AG04450 (cell line): Measurements from ENCODE around the gene ZDHHC9. TPM values are rescaled to one million over a fixed set of nuclear protein-coding genes. Genes with fewer than 3 reads are reported as not detected.

Experiments
- CTCF ChIA-PET: fragments of 300-600, 350-600 bp; formaldehyde crosslinking; extraction: SDS; loops from one replicate; lab custom pipeline; 2022; ENCODE audit warnings: antibody characterized with exemption, inconsistent platforms; lab: Charles Lee
- POLR2A ChIA-PET: fragments of 350-600 bp; formaldehyde crosslinking; extraction: SDS; loops from one replicate; lab custom pipeline; 2021; ENCODE audit warnings: antibody characterized with exemption, inconsistent platforms; lab: Yijun Ruan, JAX
- DNase-seq: peaks from one replicate; pipeline ENCODE4 v3.0.0-alpha.2; 2011; ENCODE audit warnings: low read depth, low spot score
- H3K27ac ChIP-seq: one replicate; pipeline ENCODE4 v1.5.1; 2012; ENCODE audit warnings: low read depth, low read length, control low read depth
- H3K27me3 ChIP-seq: one replicate; pipeline ENCODE4 v1.6.0; 2012; ENCODE audit warnings: low read length; ENCODE audit not compliant: control insufficient read depth, insufficient read depth
- H3K4me3 ChIP-seq: 2 replicates; pipeline ENCODE4 v1.5.1; 2011; ENCODE audit warnings: mild to moderate bottlenecking, low read depth, low read length, control low read depth
- H3K9me3 ChIP-seq: 2 replicates; pipeline ENCODE4 v1.5.1; 2012; ENCODE audit warnings: low read length; ENCODE audit not compliant: control insufficient read depth, insufficient read depth
- CTCF ChIP-seq: IDR thresholded peaks from 2 replicates; pipeline ENCODE4 v1.5.1; 2011; ENCODE audit warnings: low read depth, low read length, control low read depth, inconsistent platforms
- polyA plus RNA-seq: library from polyadenylated mRNA; depleted of rRNA; stranded (reverse); fragments of >200 nt; gene quantifications from 2 replicates; pipeline ENCODE4 v1.2.3, GENCODE V29; 2011

Gene ZDHHC9
- polyA plus RNA-seq, 1 experiment, result 46.0 TPM

- no peak overlapping the region for H3K4me3 ChIP-seq
- no peak for TF ChIP-seq CTCF
- no peak overlapping the region for H3K27ac ChIP-seq
- POLR2A ChIA-PET, result no interaction called here
- no peak for DNase-seq
- CTCF ChIA-PET, result no interaction called here
- H3K9me3 ChIP-seq, result no peaks in the 10 kb centered on the region
- no peaks in the 10 kb centered on the region for H3K27me3 ChIP-seq
Observed at GRCh38 chrX:129800186-129800585, 43.5 kb downstream of the ZDHHC9 start.

DNA sequence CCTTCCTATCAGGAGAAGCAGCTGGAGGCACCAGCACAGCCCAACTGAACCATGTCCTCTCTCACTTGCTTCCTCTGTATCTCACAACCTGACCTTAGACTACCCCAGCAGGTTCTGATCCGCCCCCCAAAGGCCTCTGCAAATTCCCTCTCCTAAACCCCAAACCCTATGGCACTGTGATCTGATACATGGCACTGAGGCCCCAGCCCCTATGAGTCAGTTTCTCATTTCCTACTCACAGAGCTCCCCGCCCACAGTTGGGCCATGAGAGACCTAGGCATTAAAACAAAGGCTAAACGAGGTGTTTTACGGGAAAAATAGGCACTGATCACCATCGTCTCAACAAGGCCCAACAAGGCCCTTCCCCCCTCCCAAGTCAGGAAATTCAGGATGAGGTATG lies 44.8 kb downstream of the ZDHHC9 start:
- ChIA-PET POLR2A (no interaction called here), CTCF (no interaction called here)
- no peaks in the 10 kb centered on the region for H3K9me3 ChIP-seq
- H3K27ac ChIP-seq, result no peak overlapping the region
- H3K27me3 ChIP-seq, result no peaks in the 10 kb centered on the region
- no peak for TF ChIP-seq CTCF
- no peak for DNase-seq
- no peak overlapping the region for H3K4me3 ChIP-seq

GRCh38 chrX:129798456-129798855 lies 45.2 kb downstream of the ZDHHC9 start:
- H3K27ac ChIP-seq, result no peak overlapping the region
- CTCF ChIA-PET, result no interaction called here
- POLR2A ChIA-PET, result no interaction called here
- no peaks in the 10 kb centered on the region for H3K27me3 ChIP-seq
- H3K9me3 ChIP-seq, result no peaks in the 10 kb centered on the region
- no peak overlapping the region for H3K4me3 ChIP-seq
- no peak for DNase-seq
- no peak for TF ChIP-seq CTCF

GRCh38 chrX:129797251-129797906 lies 46.3 kb downstream of the ZDHHC9 start:
- no peak for TF ChIP-seq CTCF
- ChIA-PET CTCF (no interaction called here), POLR2A (no interaction called here)
- no peak for DNase-seq
- no peak overlapping the region for H3K27ac ChIP-seq
- no peak overlapping the region for H3K4me3 ChIP-seq
- no peaks in the 10 kb centered on the region for H3K27me3 ChIP-seq
- no peaks in the 10 kb centered on the region for H3K9me3 ChIP-seq

DNA sequence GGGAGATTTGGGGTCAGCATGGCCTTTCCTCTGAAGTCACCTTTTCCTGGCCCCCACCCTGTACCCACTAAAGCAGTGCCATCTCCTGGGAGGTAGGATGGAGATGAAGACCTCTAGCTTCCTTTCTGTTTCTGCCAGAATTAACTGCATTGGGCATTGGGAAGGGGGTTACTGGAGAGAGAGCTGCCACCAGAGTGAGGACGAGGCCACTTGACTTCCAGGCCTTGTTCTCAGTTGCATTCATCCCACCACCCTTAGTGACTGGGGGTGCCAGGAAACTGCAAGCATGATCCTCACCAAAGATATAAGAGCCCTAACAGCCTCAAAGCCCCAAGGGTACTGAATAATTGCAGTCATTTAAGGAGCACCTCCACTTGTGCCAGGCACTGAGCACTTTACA lies 48.1 kb downstream of the ZDHHC9 start:
- TF ChIP-seq CTCF, result no peak
- no peak overlapping the region for H3K4me3 ChIP-seq
- H3K27ac ChIP-seq, result no peak overlapping the region
- POLR2A ChIA-PET, result no interaction called here
- CTCF ChIA-PET, result no interaction called here
- no peaks in the 10 kb centered on the region for H3K9me3 ChIP-seq
- no peaks in the 10 kb centered on the region for H3K27me3 ChIP-seq
- DNase-seq, result no peak
